ENCODE data around the gene OPA1.

DNA sequence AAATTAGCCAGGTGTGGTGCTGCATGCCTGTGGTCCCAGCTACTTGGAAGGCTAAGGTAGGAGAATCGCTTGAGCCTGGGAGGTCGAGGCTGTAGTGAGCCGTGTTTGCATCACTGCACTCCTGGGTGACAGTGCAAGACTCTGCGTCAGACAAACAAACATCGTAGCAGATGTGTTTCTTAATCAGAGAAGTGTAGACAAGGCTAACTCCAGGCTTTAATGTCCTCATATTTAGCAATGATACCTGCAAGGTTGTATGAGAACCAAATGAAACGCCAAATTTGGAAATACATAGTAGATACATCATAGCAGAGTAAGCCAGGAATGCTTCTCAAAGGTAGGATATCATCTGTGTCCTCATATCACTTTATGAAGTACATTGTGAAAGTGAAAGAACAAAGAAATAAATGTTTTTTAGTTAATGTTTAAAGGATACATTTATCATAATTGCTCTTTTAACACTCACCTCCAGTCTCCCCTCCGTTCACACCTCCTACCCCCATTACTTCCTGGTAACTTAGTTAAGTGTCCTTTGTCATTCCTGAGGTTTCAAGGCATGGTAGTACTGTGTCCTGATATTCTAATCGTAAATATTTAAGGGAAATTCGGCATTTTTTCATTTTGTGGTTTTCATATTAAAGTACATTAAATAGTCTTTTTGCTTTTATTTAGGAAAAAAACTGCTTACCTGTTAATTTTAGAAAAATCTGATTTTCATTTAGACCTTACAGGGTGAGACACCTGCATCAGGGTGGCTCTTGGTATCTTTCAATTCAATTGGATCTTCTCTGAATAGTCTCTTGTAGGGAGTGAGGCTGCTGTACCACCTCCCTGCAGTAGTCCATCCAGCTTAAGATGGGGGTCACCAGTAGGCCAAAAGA lies 96.1 kb downstream of the OPA1 start:
- TF ChIP-seq, protein P1, sequence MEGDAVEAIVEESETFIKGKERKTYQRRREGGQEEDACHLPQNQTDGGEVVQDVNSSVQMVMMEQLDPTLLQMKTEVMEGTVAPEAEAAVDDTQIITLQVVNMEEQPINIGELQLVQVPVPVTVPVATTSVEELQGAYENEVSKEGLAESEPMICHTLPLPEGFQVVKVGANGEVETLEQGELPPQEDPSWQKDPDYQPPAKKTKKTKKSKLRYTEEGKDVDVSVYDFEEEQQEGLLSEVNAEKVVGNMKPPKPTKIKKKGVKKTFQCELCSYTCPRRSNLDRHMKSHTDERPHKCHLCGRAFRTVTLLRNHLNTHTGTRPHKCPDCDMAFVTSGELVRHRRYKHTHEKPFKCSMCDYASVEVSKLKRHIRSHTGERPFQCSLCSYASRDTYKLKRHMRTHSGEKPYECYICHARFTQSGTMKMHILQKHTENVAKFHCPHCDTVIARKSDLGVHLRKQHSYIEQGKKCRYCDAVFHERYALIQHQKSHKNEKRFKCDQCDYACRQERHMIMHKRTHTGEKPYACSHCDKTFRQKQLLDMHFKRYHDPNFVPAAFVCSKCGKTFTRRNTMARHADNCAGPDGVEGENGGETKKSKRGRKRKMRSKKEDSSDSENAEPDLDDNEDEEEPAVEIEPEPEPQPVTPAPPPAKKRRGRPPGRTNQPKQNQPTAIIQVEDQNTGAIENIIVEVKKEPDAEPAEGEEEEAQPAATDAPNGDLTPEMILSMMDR (IDR thresholded peaks at IDR 0.05; ENCODE audit: low read depth, low read length), result no peak
- TF ChIP-seq EZH2phosphoT487 (IDR thresholded peaks at IDR 0.05; ENCODE audit: low read depth), result no peak
